ENCODE data around the gene AIPL1. TPM values are rescaled to one million over a fixed set of nuclear protein-coding genes. Genes with fewer than 3 reads are reported as not detected.

The AIPL1 gene
- total and polyA plus RNA-seq, 10 of the 15 experiments (the other 5 are each of a cell fraction or from before 2014, with no cell fraction given): not detected

GRCh38 chr17:6450926-6451832 lies 16.3 kb upstream of the AIPL1 start (continued):
- TF ChIP-seq CHD2 (IDR thresholded peaks at IDR 0.05; ENCODE audit: borderline replicate concordance, low read depth, low read length) (no peak), DPF2 (IDR thresholded peaks at IDR 0.05) (no peak), SIX5 (IDR thresholded peaks at IDR 0.05; ENCODE audit: low read depth, low read length, severe bottlenecking) (no peak), EP300 (IDR thresholded peaks at IDR 0.05; ENCODE audit: borderline replicate concordance in 1 of 2, control insufficient read depth in 1 of 2, low read depth in 2 of 2, low read length in 2 of 2) (no peak), PML (IDR thresholded peaks at IDR 0.05; ENCODE audit: low read length) (no peak), RAD21 (IDR thresholded peaks at IDR 0.05; ENCODE audit: insufficient read depth, low read depth, low read length) (no peak), ZZZ3 (IDR thresholded peaks at IDR 0.05; ENCODE audit: control insufficient read depth, insufficient read length, low read depth) (no peak), FOS (IDR thresholded peaks at IDR 0.05; ENCODE audit: borderline replicate concordance, extremely low read depth, insufficient read length) (no peak), CREB1 (IDR thresholded peaks at IDR 0.05; ENCODE audit: low read depth) (no peak), POLR2A (IDR thresholded peaks at IDR 0.05; ENCODE audit: low read depth, low read length) (no peak), ZNF207 (IDR thresholded peaks at IDR 0.05; ENCODE audit: borderline replicate concordance) (no peak)
- TF ChIP-seq, protein P1, sequence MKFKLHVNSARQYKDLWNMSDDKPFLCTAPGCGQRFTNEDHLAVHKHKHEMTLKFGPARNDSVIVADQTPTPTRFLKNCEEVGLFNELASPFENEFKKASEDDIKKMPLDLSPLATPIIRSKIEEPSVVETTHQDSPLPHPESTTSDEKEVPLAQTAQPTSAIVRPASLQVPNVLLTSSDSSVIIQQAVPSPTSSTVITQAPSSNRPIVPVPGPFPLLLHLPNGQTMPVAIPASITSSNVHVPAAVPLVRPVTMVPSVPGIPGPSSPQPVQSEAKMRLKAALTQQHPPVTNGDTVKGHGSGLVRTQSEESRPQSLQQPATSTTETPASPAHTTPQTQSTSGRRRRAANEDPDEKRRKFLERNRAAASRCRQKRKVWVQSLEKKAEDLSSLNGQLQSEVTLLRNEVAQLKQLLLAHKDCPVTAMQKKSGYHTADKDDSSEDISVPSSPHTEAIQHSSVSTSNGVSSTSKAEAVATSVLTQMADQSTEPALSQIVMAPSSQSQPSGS (IDR thresholded peaks at IDR 0.05; ENCODE audit: low read length): peak; percentile 46; the same call in 1 of the 2 replicates
- TF ChIP-seq, protein P2, sequence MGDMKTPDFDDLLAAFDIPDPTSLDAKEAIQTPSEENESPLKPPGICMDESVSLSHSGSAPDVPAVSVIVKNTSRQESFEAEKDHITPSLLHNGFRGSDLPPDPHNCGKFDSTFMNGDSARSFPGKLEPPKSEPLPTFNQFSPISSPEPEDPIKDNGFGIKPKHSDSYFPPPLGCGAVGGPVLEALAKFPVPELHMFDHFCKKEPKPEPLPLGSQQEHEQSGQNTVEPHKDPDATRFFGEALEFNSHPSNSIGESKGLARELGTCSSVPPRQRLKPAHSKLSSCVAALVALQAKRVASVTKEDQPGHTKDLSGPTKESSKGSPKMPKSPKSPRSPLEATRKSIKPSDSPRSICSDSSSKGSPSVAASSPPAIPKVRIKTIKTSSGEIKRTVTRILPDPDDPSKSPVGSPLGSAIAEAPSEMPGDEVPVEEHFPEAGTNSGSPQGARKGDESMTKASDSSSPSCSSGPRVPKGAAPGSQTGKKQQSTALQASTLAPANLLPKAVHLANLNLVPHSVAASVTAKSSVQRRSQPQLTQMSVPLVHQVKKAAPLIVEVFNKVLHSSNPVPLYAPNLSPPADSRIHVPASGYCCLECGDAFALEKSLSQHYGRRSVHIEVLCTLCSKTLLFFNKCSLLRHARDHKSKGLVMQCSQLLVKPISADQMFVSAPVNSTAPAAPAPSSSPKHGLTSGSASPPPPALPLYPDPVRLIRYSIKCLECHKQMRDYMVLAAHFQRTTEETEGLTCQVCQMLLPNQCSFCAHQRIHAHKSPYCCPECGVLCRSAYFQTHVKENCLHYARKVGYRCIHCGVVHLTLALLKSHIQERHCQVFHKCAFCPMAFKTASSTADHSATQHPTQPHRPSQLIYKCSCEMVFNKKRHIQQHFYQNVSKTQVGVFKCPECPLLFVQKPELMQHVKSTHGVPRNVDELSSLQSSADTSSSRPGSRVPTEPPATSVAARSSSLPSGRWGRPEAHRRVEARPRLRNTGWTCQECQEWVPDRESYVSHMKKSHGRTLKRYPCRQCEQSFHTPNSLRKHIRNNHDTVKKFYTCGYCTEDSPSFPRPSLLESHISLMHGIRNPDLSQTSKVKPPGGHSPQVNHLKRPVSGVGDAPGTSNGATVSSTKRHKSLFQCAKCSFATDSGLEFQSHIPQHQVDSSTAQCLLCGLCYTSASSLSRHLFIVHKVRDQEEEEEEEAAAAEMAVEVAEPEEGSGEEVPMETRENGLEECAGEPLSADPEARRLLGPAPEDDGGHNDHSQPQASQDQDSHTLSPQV (IDR thresholded peaks at IDR 0.05): no peak
- TF ChIP-seq, protein P3, sequence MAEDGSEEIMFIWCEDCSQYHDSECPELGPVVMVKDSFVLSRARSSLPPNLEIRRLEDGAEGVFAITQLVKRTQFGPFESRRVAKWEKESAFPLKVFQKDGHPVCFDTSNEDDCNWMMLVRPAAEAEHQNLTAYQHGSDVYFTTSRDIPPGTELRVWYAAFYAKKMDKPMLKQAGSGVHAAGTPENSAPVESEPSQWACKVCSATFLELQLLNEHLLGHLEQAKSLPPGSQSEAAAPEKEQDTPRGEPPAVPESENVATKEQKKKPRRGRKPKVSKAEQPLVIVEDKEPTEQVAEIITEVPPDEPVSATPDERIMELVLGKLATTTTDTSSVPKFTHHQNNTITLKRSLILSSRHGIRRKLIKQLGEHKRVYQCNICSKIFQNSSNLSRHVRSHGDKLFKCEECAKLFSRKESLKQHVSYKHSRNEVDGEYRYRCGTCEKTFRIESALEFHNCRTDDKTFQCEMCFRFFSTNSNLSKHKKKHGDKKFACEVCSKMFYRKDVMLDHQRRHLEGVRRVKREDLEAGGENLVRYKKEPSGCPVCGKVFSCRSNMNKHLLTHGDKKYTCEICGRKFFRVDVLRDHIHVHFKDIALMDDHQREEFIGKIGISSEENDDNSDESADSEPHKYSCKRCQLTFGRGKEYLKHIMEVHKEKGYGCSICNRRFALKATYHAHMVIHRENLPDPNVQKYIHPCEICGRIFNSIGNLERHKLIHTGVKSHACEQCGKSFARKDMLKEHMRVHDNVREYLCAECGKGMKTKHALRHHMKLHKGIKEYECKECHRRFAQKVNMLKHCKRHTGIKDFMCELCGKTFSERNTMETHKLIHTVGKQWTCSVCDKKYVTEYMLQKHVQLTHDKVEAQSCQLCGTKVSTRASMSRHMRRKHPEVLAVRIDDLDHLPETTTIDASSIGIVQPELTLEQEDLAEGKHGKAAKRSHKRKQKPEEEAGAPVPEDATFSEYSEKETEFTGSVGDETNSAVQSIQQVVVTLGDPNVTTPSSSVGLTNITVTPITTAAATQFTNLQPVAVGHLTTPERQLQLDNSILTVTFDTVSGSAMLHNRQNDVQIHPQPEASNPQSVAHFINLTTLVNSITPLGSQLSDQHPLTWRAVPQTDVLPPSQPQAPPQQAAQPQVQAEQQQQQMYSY (CRISPR knock-in tag; IDR thresholded peaks at IDR 0.05): no peak
- TF ChIP-seq, protein P4, sequence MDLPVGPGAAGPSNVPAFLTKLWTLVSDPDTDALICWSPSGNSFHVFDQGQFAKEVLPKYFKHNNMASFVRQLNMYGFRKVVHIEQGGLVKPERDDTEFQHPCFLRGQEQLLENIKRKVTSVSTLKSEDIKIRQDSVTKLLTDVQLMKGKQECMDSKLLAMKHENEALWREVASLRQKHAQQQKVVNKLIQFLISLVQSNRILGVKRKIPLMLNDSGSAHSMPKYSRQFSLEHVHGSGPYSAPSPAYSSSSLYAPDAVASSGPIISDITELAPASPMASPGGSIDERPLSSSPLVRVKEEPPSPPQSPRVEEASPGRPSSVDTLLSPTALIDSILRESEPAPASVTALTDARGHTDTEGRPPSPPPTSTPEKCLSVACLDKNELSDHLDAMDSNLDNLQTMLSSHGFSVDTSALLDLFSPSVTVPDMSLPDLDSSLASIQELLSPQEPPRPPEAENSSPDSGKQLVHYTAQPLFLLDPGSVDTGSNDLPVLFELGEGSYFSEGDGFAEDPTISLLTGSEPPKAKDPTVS (IDR thresholded peaks at IDR 0.05; ENCODE audit: low read depth, low read length): no peak
- TF ChIP-seq, protein P5, sequence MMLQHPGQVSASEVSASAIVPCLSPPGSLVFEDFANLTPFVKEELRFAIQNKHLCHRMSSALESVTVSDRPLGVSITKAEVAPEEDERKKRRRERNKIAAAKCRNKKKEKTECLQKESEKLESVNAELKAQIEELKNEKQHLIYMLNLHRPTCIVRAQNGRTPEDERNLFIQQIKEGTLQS (IDR thresholded peaks at IDR 0.05; ENCODE audit: borderline replicate concordance, extremely low read depth, low read depth, low read length): no peak
